ENCODE measurements around the gene ZNF223. TPM values are rescaled to one million over a fixed set of nuclear protein-coding genes. Genes with fewer than 3 reads are reported as not detected.

Gene ZNF223
- 5.6 and 6.3 TPM in 2 replicates for total RNA-seq

DNA sequence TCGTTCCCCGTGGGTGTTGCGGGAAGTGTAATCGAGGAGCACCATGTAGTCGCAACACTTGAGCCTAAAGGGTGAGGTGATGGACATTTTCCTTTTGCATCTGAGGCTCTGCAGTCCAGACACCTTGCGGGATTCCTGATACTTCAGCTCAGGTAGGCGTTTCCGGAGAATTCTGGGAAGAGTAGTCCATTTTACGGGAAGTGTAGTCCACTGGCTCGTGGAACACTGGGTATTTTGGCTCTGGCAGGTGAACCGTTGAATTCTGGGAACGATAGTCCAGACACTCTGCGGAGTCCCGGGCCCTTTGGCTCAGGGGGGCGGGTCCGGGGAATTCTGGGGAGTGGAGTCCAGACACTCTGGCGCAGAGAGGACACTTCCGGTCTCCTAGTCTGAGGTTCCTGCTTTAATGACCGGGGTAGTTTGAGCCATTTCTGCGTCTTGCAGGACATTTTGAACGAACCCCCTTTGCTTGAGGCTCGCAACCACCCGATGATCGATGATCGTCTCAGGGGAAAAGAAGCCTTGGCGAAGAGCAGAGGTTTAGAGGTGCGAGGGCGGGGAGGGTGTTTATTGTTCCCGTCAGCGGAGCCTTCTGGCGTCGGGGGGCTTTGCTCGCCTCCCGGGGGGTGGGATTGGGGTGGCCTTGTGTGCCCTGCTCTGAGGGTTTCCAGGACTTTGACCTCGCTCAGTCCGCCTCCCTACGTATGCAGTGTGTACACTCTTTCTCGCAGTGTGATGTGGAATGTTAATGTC lies at the start of gene ZNF223:
ZNF223 (plus strand) TSS at position 387 of the 753 bp plus-strand sequence. CDS start 3,141 bp downstream, outside the sequence.

DNA sequence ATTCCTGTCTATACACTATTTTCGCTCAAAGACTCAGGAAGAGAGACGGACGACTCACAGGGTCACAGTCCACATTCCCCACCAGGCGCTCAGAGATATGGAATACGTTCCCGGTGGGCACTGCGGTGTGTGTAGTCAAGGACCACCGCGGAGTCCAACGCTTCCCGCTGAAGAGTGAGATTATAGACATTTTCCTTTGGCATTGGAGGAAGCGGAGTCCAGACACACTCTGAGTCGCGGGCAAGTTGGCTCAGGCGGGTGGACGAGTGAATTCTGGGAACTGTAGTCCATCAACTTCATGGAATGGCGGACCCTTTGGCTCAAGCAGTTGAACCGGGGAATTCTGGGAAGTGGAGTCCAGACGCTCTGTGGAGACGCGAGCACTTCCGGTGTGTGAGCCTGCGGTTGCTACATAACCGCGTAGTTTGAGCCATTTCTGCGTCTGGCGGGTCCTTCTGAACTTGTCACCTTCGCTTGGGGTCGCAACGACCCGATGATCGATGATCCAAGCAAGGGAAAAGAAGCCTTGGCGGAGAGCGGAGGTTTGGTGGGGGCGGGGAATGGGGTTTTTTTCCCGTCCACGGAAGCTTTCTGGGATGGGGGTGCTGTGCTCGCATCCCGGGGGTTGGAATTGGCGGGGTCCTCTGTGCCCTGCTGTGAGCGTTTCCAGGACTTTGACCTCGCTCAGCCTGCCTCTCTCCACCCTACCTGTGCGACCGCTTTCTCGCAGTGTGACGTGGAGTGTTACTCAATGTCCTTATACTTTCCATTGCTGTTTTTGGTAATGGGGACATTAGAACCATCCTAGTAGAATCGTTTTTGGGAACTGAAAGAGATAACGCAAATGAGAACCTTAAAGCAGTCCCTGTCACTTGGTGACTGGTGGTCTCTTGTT lies 49.0 kb upstream of the ZNF223 start, which contains the start of gene ZNF230:
ZNF230 (plus strand) TSS at position 392 of the 895 bp plus-strand sequence. CDS start 4,122 bp downstream, outside the sequence.

DNA sequence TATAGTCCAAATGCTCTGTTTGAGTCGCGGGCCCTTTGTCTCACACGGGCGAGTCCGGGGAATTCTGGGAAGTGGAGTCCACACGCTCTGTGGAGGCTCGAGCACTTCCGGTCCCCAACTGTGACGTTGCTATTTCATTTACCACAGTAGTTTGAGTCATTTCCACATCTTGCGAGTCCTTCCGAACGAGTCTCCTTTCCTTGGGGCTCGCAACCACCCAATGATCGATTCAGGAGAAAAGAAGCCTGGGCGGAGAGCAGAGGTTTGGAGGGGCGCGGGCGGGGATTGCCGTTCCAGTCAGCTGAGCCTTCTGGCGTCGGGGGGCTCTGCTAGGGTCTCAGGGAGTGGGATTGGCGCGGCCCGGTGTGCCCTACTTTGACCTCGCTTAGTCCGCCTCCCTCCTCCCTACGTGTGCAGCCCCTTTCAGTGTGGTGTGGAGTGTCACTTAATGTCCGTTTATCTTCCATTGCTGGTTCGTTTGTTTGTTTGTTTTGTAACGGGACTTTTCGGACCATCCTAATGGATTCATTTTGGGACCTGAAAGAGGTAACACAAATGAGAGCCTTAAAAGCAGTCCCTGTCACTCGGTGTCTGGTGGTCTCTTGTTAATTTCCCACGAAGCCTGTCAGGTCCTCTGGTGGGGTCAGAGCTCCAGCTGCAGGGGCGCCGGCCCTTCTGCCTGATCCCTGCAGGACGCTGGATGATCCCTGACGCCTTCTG lies 26.5 kb upstream of the ZNF223 start, which contains the start of gene ZNF222:
ZNF222 (plus strand) TSS at position 163 of the 720 bp plus-strand sequence; CDS start at position 221, 58 bp downstream.

DNA sequence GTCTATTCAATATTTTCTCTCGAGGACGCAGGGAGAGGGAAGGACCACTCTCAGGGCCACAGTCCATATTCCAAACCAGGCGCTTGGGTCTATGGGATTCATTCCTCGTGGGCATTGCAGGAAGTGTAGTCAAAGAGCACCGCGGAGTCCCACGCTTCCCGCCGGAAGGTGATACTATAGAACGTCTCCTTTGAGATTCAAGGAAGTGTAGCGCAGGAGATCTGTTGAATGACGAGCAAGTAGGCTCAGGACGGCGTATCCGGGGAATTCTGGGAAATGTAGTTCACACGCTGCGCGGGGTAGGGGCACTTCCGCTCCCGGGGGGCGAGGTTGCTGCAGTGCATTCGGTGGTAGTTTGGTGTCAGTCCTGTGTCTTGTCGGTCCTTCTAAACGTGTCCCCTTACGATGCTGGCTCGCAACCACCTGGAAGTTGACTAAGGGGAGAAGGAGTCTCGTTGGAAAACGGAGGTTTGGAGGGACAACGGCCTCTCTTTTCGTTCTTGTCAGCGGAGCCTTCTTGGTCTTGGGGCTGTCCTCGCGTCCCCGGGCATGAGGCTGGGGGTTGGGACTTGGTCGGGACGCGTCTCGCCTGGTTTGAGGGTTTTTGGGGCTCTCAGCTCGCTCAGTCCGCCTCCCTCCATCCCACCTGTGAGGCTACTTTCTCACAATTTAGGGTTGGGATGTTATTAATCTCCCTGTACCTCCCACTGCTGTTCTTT lies 20.1 kb downstream of the ZNF223 start, which contains the start of gene ZNF284:
ZNF284 (plus strand) TSS at position 336 of the 719 bp plus-strand sequence. CDS start 4,231 bp downstream, outside the sequence.

DNA sequence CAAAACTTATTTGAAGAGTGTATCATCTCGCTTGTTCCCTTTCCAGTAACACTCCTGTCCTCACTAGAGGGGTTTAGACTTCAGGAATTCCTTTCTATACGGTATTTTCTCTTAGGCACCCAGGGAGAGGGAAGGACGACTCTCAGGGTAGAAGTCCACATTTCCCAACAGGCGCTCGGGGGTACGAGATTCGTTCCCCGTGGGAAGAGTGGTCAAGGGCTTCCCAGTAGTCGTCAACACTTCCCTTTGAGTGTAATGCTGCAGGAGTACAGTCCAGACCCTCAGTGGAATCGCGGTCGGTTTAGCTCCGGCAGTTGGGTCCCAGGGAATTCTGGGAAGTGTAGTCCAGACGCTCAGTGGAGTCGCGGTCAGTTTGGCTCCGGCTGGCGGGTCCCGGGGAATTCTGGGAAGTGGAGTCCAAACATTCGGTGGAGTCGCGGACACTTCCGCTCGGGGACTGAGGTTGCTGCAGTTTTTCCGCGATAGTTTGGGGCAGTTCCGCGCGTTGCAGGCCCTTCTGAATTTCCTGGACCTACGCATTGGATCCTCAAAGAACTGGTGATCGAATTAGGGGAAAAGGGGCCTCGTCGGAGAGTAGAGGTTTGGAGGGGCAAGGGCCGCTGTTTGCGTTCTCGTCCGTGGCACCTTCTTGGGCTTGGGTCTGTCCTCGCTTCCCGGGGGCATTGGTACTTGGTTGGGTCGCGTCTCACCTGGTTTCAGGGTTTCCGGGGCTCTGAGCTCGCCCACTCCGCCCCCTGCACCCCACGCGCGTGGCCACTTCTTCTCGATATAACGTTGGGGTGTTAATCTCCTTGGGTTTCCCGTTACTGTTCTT lies 42.3 kb downstream of the ZNF223 start, which contains the start of gene ZNF224:
ZNF224 (plus strand) TSS at position 431 of the 835 bp plus-strand sequence. CDS start 3,513 bp downstream, outside the sequence.

DNA sequence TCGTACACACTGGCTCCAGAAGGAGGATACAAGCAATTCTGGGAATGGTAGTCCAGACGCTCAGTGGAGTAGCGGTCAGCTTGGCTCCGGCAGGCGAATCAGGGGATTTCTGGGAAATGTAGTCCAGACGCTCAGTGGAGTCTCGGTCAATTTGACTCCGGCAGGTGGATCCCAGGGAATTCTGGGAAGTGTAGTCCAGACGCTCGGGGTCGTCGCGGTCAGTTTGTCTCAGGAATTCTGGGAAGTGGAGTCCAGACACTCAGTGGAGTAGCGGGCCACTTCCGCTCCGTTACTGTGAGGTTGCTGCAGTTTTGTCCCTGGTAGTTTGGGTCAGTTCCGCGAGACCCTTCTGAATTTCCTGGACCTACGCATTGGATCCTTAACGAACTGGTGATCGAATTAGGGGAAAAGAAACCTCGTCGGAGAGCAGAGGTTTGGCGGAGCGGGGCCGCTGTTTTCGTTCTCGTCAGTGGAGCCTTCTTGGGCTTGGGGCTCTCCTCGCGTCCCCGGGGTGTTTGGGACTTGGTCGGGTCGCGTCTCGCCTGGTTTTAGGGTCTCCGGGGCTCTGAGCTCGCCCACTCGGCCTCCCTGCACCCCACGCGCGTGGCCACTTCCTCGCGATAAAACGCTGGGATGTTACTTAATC lies 61.4 kb downstream of the ZNF223 start, which contains the start of gene ZNF225:
ZNF225 (plus strand) TSS at position 262 of the 646 bp plus-strand sequence. CDS start 2,429 bp downstream, outside the sequence.

Small RNA genes lying within 50 kb of the gene (small RNA-seq; reads per million reads assigned to genes)
- not detected for gene RNU6-902P

Other genes starting within 250 kb of the ZNF223 start
- 0.13 and 0.29 TPM in 2 replicates for gene LYPD5, start 249.6 kb upstream of the ZNF223 start, total RNA-seq
- 9.2 and 9.8 TPM in 2 replicates for gene ZNF283, start 224.7 kb upstream of the ZNF223 start, total RNA-seq
- 1.0 and 1.3 TPM in 2 replicates for gene ZNF404, start 168.1 kb upstream of the ZNF223 start, total RNA-seq
- gene ZNF45, start 116.8 kb upstream of the ZNF223 start, total RNA-seq, result 14.4 and 16.2 TPM in 2 replicates
- 5.2 TPM in 2 replicates for gene ZNF221, start 100.8 kb upstream of the ZNF223 start, total RNA-seq
- 6.7 and 7.2 TPM in 2 replicates for gene ZNF155, start 67.8 kb upstream of the ZNF223 start, total RNA-seq
- gene ZNF230, start 49.1 kb upstream of the ZNF223 start, total RNA-seq, result 3.4 and 4.7 TPM in 2 replicates
- gene ZNF222, start 26.7 kb upstream of the ZNF223 start, total RNA-seq, result 2.7 and 4.1 TPM in 2 replicates
- gene ZNF284, start 20.1 kb downstream of the ZNF223 start, total RNA-seq, result 2.9 and 3.3 TPM in 2 replicates
- gene ZNF224, start 42.3 kb downstream of the ZNF223 start, total RNA-seq, result 23.9 and 25.0 TPM in 2 replicates
- 5.1 and 5.9 TPM in 2 replicates for gene ZNF225, start 61.4 kb downstream of the ZNF223 start, total RNA-seq
- 8.5 TPM in 2 replicates for gene ZNF234, start 89.5 kb downstream of the ZNF223 start, total RNA-seq
- 14.0 and 16.6 TPM in 2 replicates for gene ZNF226, start 113.1 kb downstream of the ZNF223 start, total RNA-seq
- 17.5 and 20.9 TPM in 2 replicates for gene ZNF227, start 160.5 kb downstream of the ZNF223 start, total RNA-seq
- 0.57 and 1.3 TPM in 2 replicates for gene ZNF233, start 207.8 kb downstream of the ZNF223 start, total RNA-seq